ENCODE data around the gene CYP27B1.

- TF ChIP-seq STAT1 (IDR thresholded peaks at IDR 0.05; ENCODE audit: unreplicated experiment) (no peak), ZNF331 (CRISPR knock-in tag; IDR thresholded peaks at IDR 0.05; ENCODE audit: low read depth) (no peak)
These were observed 15.3 kb upstream of the CYP27B1 start for GRCh38 chr12:57782243-57782607.
